ENCODE measurements around the gene LRRC74A. TPM values are rescaled to one million over a fixed set of nuclear protein-coding genes. Genes with fewer than 3 reads are reported as not detected.

Gene LRRC74A
- total RNA-seq, 1 experiment from 2014 or later, result not detected

DNA sequence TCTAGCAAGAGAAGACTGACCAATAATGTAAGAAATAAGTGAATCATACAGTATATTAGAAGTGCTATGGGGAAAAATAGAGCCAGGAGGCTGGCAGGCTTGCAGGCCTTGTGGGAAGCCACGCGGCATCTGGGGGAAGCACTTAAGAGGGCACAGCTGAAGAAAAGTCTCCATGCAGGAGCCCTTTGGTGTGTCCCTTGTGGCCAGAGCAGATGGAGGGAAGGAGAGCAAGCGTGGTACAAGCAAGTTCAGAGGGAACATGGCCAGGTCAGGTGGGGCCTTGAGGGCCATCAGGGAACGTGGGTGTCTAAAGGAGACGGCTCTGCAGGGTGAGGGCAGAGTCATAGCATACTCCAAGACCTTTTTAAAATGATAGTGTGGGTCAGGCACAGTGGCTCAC is 51.7 kb downstream of the LRRC74A start:
- H3K4me2 ChIP-seq (ENCODE audit: insufficient read depth, insufficient read length, low read length), result no peak overlapping the region
- H2BK120ac ChIP-seq (ENCODE audit: low read depth, low read length, poor library complexity, severe bottlenecking), result no peak overlapping the region
- no peak overlapping the region for H2AFZ ChIP-seq (ENCODE audit: low read length)
- H3K4me1 ChIP-seq (ENCODE audit: insufficient read depth, low read length), result no peaks in the 10 kb centered on the region
- H3K18ac ChIP-seq (ENCODE audit: insufficient read length, low read depth, low read length), result no peak overlapping the region
- H4K8ac ChIP-seq (replicated peaks; ENCODE audit: insufficient read length, low read depth, low read length), result no peak overlapping the region
- peak overlapping the region in 1 of 3 experiments; percentile 88; a peak in 1 of 7 replicates for H3K27ac Mint-ChIP-seq
- no peak overlapping the region for H3K9ac ChIP-seq (ENCODE audit: extremely low read depth, insufficient read length, low read length)
- no peak overlapping the region for H2BK12ac ChIP-seq (ENCODE audit: insufficient read length, low read depth, low read length)
- no peak overlapping the region for H3T11ph ChIP-seq (ENCODE audit: low read length)
- no peak overlapping the region for H3K27ac ChIP-seq (ENCODE audit: insufficient read length, low read depth, low read length)
- no peaks in the 10 kb centered on the region for H3K79me1 ChIP-seq (ENCODE audit: insufficient read depth, low read depth, low read length, poor library complexity, severe bottlenecking)
- no peaks in the 10 kb centered on the region for H3K9me3 ChIP-seq (ENCODE audit: control insufficient read depth, low read depth, low read length)
- no peak overlapping the region for H3K23ac ChIP-seq (ENCODE audit: insufficient read length, low read depth, low read length)
- no peak overlapping the region for H4K5ac ChIP-seq (ENCODE audit: insufficient read length, low read depth, low read length)
- H3K23me2 ChIP-seq (ENCODE audit: insufficient read length, low read depth, low read length, poor library complexity, severe bottlenecking), result no peaks in the 10 kb centered on the region
- no peak overlapping the region for H3K4ac ChIP-seq (ENCODE audit: low read depth, low read length)
- no peaks in the 10 kb centered on the region for H3K27me3 Mint-ChIP-seq (ENCODE audit: low read depth)
- H2BK20ac ChIP-seq (ENCODE audit: low read depth, low read length, poor library complexity, severe bottlenecking), result no peak overlapping the region
- no peak overlapping the region for H3K4me3 Mint-ChIP-seq
- peaks cover 0 to 8% (median 3%) of the 10 kb centered on the region in 3 experiments; a peak in 5 of 7 replicates for H3K36me3 Mint-ChIP-seq (ENCODE audit: insufficient read depth in 1 of 3, low read depth in 3 of 3)
- H4K91ac ChIP-seq (ENCODE audit: insufficient read length, low read depth, low read length), result no peak overlapping the region
- H3K27me3 ChIP-seq (ENCODE audit: insufficient read depth, low read length), result no peaks in the 10 kb centered on the region
- TF ChIP-seq, protein P1, sequence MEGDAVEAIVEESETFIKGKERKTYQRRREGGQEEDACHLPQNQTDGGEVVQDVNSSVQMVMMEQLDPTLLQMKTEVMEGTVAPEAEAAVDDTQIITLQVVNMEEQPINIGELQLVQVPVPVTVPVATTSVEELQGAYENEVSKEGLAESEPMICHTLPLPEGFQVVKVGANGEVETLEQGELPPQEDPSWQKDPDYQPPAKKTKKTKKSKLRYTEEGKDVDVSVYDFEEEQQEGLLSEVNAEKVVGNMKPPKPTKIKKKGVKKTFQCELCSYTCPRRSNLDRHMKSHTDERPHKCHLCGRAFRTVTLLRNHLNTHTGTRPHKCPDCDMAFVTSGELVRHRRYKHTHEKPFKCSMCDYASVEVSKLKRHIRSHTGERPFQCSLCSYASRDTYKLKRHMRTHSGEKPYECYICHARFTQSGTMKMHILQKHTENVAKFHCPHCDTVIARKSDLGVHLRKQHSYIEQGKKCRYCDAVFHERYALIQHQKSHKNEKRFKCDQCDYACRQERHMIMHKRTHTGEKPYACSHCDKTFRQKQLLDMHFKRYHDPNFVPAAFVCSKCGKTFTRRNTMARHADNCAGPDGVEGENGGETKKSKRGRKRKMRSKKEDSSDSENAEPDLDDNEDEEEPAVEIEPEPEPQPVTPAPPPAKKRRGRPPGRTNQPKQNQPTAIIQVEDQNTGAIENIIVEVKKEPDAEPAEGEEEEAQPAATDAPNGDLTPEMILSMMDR (conservative IDR thresholded peaks at IDR 0.05), result no peak
- H3K56ac ChIP-seq (ENCODE audit: insufficient read length, low read depth, low read length), result no peak overlapping the region
- H2AK5ac ChIP-seq (ENCODE audit: insufficient read length, low read length), result no peak overlapping the region
- peaks cover 4% of the 10 kb centered on the region in 2 experiments for H3K4me1 Mint-ChIP-seq
- no peaks in the 10 kb centered on the region for H4K20me1 ChIP-seq (ENCODE audit: control insufficient read depth, insufficient read depth, insufficient read length)
- H3K14ac ChIP-seq (ENCODE audit: insufficient read depth, low read length), result no peak overlapping the region
- H3K79me2 ChIP-seq (ENCODE audit: insufficient read depth, low read length), result no peaks in the 10 kb centered on the region
- H2BK5ac ChIP-seq (ENCODE audit: insufficient read length, low read length), result no peak overlapping the region
- WGBS (ENCODE audit: extremely low coverage, insufficient read length, low lambda C conversion rate), result no CpG with 5 or more reads among the region's 5 CpGs
- peaks cover 8 to 22% of the 10 kb centered on the region in 2 experiments for H3K9me3 Mint-ChIP-seq
- no peak overlapping the region for H2BK15ac ChIP-seq (ENCODE audit: low read depth, low read length)
- no peak for DNase-seq

Measured in H9 (cell line).